HG03039 (cell line): ENCODE results near the gene CPE.

ENCODE experiments used
- ATAC-seq: cut with Tn5 transposase; IDR thresholded peaks from one replicate; pipeline ENCODE4 v1.9.1; 2021; ENCODE audit warnings: mild to moderate bottlenecking, moderate library complexity; ENCODE audit not compliant: unreplicated experiment

CPE gene

GRCh38 chr4:165542476-165542875, 163.7 kb downstream of the CPE start:
- ATAC-seq, result no peak
